GM12864 (cell line): ENCODE measurements around the gene EXOC3L4.

Source experiments
- DNase-seq: peaks from one replicate; pipeline ENCODE4 v3.0.0-alpha.2; 2011; ENCODE audit warnings: low read depth
- H3K4me3 ChIP-seq: 2 replicates; pipeline ENCODE4 v1.5.1; 2011; ENCODE audit warnings: mild to moderate bottlenecking, low read depth, low read length, control low read depth
- TF ChIP-seq, protein P1 (sequence below): IDR thresholded peaks from 2 replicates; pipeline ENCODE4 v1.5.1; 2011; ENCODE audit warnings: low read depth, mild to moderate bottlenecking, moderate library complexity, low read length, control low read depth, inconsistent platforms; ENCODE audit errors: missing control alignments

The EXOC3L4 gene

DNA sequence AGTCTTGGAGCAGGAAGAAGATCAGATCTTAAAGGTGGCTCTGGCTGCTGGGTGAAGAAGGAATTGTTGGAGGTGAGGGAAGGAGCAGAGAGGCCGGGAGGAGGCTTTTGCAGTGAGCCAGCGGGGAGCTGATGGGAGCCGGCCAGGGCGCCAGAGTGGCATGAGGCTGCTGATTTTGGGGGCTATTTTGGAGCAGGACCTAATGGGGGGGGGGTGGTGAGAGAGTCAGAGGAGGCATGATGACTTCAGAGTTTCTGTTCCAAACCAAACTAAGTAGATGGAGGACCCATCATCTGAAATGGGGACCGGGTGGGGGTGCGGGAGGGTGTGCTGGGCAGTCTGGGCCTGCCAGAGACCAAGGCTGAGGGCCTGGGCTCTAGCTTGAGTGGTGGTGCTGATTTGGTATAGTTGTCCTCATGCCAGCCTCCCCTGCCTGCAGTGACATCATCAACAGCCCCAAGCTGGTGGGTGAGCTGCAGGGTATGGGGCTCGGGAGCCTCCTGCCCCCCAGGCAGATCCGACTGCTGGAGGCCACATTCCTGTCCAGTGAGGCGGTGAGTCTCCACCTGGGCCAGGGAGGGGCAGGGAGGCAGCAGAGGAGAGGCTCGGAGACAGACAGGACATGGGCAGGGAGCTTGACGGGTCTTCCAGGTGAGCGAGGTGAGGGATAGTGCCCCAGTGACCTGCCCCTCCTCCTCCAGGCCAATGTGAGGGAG lies 34.9 kb downstream of the EXOC3L4 start:
- TF ChIP-seq, protein P1, sequence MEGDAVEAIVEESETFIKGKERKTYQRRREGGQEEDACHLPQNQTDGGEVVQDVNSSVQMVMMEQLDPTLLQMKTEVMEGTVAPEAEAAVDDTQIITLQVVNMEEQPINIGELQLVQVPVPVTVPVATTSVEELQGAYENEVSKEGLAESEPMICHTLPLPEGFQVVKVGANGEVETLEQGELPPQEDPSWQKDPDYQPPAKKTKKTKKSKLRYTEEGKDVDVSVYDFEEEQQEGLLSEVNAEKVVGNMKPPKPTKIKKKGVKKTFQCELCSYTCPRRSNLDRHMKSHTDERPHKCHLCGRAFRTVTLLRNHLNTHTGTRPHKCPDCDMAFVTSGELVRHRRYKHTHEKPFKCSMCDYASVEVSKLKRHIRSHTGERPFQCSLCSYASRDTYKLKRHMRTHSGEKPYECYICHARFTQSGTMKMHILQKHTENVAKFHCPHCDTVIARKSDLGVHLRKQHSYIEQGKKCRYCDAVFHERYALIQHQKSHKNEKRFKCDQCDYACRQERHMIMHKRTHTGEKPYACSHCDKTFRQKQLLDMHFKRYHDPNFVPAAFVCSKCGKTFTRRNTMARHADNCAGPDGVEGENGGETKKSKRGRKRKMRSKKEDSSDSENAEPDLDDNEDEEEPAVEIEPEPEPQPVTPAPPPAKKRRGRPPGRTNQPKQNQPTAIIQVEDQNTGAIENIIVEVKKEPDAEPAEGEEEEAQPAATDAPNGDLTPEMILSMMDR: no peak
- no peak for DNase-seq
- no peak overlapping the region for H3K4me3 ChIP-seq

DNA sequence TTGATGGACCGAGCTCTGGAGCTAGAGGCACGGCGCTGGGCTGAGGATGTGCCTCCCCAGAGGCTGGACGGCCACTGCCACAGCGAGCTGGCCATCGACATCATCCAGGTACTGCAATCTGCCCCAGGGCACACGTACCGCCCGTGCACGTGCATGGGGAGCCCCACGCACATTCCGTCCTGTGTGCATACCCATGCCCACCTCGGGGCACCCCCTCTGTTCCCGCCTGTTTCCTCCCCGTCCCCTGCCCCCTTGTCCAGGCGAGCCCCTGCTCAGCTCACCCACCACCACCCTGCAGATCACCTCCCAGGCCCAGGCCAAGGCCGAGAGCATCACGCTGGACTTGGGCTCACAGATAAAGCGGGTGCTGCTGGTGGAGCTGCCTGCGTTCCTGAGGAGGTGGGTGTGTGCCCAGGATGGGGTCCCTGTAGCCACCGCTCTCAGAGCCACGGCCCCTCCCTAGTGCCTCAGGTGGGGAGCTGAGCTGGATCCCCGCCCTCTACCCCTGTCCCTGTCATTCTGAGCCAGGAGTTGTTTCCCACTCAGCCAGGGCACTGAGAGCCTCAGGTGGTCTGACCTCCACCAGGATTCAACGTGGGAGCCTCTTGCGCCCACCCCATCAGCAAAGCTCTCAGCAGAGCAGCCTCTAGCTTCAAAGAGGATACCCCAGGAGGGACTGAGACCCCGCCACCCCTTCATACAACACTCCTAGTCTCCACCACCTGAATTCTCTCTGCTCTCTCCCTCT lies 35.7 kb downstream of the EXOC3L4 start:
- DNase-seq: no peak
- no peak overlapping the region for H3K4me3 ChIP-seq
- TF ChIP-seq, protein P1: no peak

DNA sequence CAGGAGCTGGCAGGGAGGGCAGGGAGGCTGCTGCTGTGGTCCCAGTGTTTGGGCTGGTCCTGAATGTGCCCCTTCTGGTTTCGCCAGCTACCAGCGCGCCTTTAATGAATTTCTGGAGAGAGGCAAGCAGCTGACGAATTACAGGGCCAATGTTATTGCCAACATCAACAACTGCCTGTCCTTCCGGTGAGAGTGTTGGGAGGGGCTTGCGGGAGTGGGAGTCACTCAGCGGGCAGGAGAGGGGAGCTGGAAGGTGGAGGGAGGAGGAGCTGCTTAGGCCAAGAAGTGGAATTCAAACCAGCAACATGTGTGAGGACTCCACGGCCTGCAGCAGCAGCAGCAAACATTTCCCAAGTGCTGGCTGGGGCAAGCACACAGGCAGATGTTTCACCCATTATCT lies 36.4 kb downstream of the EXOC3L4 start:
- TF ChIP-seq, protein P1: no peak
- DNase-seq: no peak
- H3K4me3 ChIP-seq: no peak overlapping the region

DNA sequence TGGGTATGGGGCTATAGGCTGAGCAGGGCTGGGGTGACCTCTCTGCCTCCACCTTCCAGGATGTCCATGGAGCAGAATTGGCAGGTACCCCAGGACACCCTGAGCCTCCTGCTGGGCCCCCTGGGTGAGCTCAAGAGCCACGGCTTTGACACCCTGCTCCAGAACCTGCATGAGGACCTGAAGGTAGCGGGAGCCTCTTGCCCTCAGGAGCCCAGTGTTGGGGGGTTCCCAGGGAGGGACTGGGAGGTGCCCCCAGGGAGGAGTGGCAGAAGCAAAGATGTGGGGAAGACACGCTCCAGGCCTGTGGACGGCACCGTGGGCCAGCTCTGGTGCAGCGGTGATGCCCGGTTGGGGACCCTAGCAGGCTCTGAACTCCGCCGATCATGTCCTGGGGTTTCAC lies 37.1 kb downstream of the EXOC3L4 start:
- TF ChIP-seq, protein P1: no peak
- no peak overlapping the region for H3K4me3 ChIP-seq
- DNase-seq: no peak

DNA sequence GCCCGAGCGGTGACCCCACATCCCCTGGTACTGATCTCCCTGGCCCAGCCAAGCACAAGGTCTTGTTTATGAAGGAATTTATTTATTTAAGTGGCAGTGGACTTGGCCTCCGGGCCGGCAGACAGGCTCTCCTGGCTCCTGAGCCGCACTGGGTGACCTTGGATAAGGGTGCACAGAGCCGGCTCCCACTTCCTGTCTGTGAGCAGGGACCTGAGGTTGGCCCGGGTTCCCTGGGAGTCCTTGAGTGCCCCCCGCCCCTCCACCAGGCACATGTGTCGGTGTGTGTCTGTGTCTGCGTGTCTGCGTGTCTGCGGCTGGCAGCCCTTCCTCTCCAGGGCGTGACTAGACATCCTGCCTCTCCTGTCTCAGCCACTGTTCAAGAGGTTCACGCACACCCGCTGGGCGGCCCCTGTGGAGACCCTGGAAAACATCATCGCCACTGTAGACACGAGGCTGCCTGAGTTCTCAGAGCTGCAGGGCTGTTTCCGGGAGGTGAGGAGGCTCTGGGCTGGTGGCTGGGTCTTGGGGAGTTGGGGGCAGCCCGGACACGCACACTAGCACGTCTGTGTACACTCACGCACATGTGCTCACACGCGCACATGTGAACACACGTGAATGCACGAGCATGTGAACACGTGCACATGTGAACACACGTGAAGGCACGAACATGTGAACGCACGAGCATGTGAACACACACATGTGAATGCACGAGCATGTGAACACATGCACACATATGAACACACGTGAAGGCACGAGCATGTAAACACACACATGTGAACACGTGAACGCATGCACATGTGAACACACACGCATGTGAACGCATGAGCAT lies 38.1 kb downstream of the EXOC3L4 start:
- TF ChIP-seq, protein P1: no peak
- no peak for DNase-seq
- H3K4me3 ChIP-seq: no peak overlapping the region

DNA sequence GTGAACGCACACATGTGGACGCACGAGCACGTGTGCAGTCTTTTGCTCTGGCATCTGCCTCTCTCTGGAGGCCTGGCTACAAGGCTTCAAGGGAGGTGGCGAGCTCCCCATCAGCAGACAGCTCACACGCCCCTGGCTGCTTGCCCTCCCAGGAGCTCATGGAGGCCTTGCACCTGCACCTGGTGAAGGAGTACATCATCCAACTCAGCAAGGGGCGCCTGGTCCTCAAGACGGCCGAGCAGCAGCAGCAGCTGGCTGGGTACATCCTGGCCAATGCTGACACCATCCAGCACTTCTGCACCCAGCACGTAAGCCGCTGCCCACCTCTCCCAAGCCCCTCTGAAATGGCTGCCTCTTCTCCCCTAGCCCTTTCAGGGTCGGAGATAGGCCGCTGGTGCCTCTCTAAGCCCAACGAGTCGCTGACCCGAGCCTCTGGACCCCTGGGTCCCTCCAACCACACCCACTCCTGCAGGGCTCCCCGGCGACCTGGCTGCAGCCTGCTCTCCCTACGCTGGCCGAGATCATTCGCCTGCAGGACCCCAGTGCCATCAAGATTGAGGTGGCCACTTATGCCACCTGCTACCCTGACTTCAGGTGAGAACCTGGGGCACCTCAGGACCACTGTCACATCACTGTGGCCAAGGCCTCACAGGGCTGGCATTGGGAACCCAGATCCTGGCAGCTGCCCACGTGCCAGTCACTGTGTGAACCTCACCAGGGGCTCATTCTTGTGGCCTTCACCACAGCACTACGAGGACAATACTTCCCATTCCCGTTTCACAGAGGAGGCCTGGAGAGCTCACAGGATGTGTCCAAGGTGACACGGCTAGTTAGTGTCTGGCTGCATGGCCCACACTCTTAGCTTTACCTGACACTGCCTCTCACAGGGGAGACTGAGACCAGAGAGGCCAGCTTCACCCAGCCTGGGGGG lies 39.0 kb downstream of the EXOC3L4 start:
- no peak overlapping the region for H3K4me3 ChIP-seq
- TF ChIP-seq, protein P1: no peak
- DNase-seq: no peak
